ENCODE results near the gene B3GNT2.

- no peak for TF ChIP-seq CTCF (IDR thresholded peaks at IDR 0.05)
- no peak for TF ChIP-seq EP300 (IDR thresholded peaks at IDR 0.05)
These were observed 12.3 kb downstream of the B3GNT2 start for GRCh38 chr2:62208074-62208757.
